ENCODE data around the gene BPIFB3. TPM values are rescaled to one million over a fixed set of nuclear protein-coding genes. Genes with fewer than 3 reads are reported as not detected.

Gene BPIFB3
- total and polyA plus RNA-seq, 2 experiments from 2014 or later = not detected

GRCh38 chr20:33032555-33032954 is 21.1 kb upstream of the BPIFB3 start:
- Histone ChIP-seq H3K79me2 (replicated peaks; ENCODE audit: insufficient read depth) (no peaks in the 10 kb centered on the region), H3F3A (replicated peaks; ENCODE audit: low read depth) (no peaks in the 10 kb centered on the region), H2AFZ (no peak overlapping the region), H3K27ac (ENCODE audit: low read depth) (no peak overlapping the region), H3K4me2 (no peak overlapping the region), H4K20me1 (replicated peaks; ENCODE audit: insufficient read depth) (no peaks in the 10 kb centered on the region), H3K4me3 (no peak overlapping the region), H3K4me1 (ENCODE audit: insufficient read depth) (no peaks in the 10 kb centered on the region), H3K36me3 (ENCODE audit: insufficient read depth) (no peaks in the 10 kb centered on the region), H3K27me3 (ENCODE audit: insufficient read depth) (no peaks in the 10 kb centered on the region), H3K9me2 (ENCODE audit: insufficient read depth) (no peaks in the 10 kb centered on the region)
- Mint-ChIP-seq H3K4me1 (no peaks in the 10 kb centered on the region), H3K4me3 (no peak overlapping the region), H3K27me3 (ENCODE audit: insufficient read depth, low read depth, poor library complexity) (peaks cover 6% of the 10 kb centered on the region), H3K36me3 (ENCODE audit: low read depth) (no peaks in the 10 kb centered on the region), H3K9me3 (0 out of 3 replicates have a peak, but pooled peaks cover 3% of the 10 kb centered on the region), H3K27ac (no peak overlapping the region)
- DNase-seq (ENCODE audit: low spot score) (no peak), ATAC-seq (no peak)
- TF ChIP-seq ZNF114 (CRISPR knock-in tag; IDR thresholded peaks at IDR 0.05) = no peak
- no peak for TF ChIP-seq ZNF331 (CRISPR knock-in tag; IDR thresholded peaks at IDR 0.05; ENCODE audit: low read depth)
- TF ChIP-seq CTCF (conservative IDR thresholded peaks at IDR 0.05; ENCODE audit: low read depth in 2 of 2) = no peak
- TF ChIP-seq EZH2phosphoT487 (IDR thresholded peaks at IDR 0.05; ENCODE audit: unreplicated experiment) = no peak
- no peak for TF ChIP-seq JUNB (IDR thresholded peaks at IDR 0.05; ENCODE audit: unreplicated experiment)
- TF ChIP-seq CREB1 (CRISPR knock-in tag; IDR thresholded peaks at IDR 0.05; ENCODE audit: low read depth) = no peak
- no peak for TF ChIP-seq STAT1 (IDR thresholded peaks at IDR 0.05; ENCODE audit: unreplicated experiment)
- no peak for TF ChIP-seq REST (IDR thresholded peaks at IDR 0.05; ENCODE audit: unreplicated experiment)
- no peak for TF ChIP-seq ZNF462 (CRISPR knock-in tag; IDR thresholded peaks at IDR 0.05)
- TF ChIP-seq ETS1 (IDR thresholded peaks at IDR 0.05) = no peak
- TF ChIP-seq POLR2AphosphoS5 (IDR thresholded peaks at IDR 0.05; ENCODE audit: low read depth) = no peak
- no peak for TF ChIP-seq NANOG (IDR thresholded peaks at IDR 0.05; ENCODE audit: borderline replicate concordance)
- TF ChIP-seq EZH2 (IDR thresholded peaks at IDR 0.05; ENCODE audit: low read depth, unreplicated experiment) = no peak

Data from GM23338 (cell line).